Liver (tissue), 9 donors: ENCODE results near the gene OTOF. TPM values are rescaled to one million over a fixed set of nuclear protein-coding genes. Genes with fewer than 3 reads are reported as not detected.

ENCODE experiments used
- DNase-seq: peaks from one replicate; pipeline ENCODE4 v3.0.0-alpha.2; 2017; ENCODE audit warnings: low spot score
- H3K27ac ChIP-seq, 2 donors: one replicate each; pipeline ENCODE4 v1.7.0; 2013; ENCODE audit warnings: inconsistent platforms in 2 of 2, low read length in 2 of 2, control low read depth in 1 of 2, low read depth in 1 of 2, mild to moderate bottlenecking in 1 of 2
- H3K27me3 ChIP-seq, 4 donors: one replicate each; pipeline versions ENCODE4 v1.6.1 to v1.7.0; 2013; ENCODE audit warnings: low read length in 3 of 4, inconsistent platforms in 1 of 4, mild to moderate bottlenecking in 1 of 4, moderate library complexity in 1 of 4; ENCODE audit not compliant: control insufficient read depth in 4 of 4, insufficient read depth in 4 of 4
- H3K36me3 ChIP-seq, 4 donors: one replicate each; pipeline versions ENCODE4 v1.6.1 to v1.7.0; 2013; ENCODE audit warnings: low read length in 3 of 4, mild to moderate bottlenecking in 3 of 4, low read depth in 1 of 4, moderate library complexity in 1 of 4; ENCODE audit not compliant: control insufficient read depth in 4 of 4, insufficient read depth in 3 of 4
- H3K4me1 ChIP-seq, 4 donors: one replicate each; pipeline versions ENCODE4 v1.6.1 to v1.7.0; 2013; ENCODE audit warnings: low read length in 3 of 4, mild to moderate bottlenecking in 3 of 4, moderate library complexity in 1 of 4; ENCODE audit not compliant: control insufficient read depth in 4 of 4, insufficient read depth in 4 of 4
- H3K4me3 ChIP-seq, 3 donors: one replicate each; pipeline versions ENCODE4 v1.6.1 to v1.7.0; 2013; ENCODE audit warnings: low read length in 3 of 3, control low read depth in 1 of 3, low read depth in 1 of 3, mild to moderate bottlenecking in 1 of 3
- H3K9ac ChIP-seq, 2 donors: one replicate each; pipeline ENCODE4 v1.7.0; 2013; ENCODE audit warnings: low read length in 2 of 2, mild to moderate bottlenecking in 2 of 2, moderate library complexity in 2 of 2, control low read depth in 1 of 2, low read depth in 1 of 2
- H3K9me3 ChIP-seq, 4 donors: one replicate each; pipeline versions ENCODE4 v1.6.1 to v1.7.0; 2013; ENCODE audit warnings: low read length in 3 of 4; ENCODE audit not compliant: control insufficient read depth in 4 of 4
- EGR1 ChIP-seq, 2 donors: IDR thresholded peaks; 2 replicates each; pipeline ENCODE4 v1.6.1; 2016 to 2018; ENCODE audit warnings: antibody characterized with exemption in 2 of 2, low read depth in 2 of 2
- FOXA1 ChIP-seq: IDR thresholded peaks from 2 replicates; pipeline ENCODE4 v1.6.1; 2016; ENCODE audit warnings: antibody characterized with exemption
- GABPA ChIP-seq, 2 donors: IDR thresholded peaks in 1 of 2; conservative IDR thresholded peaks in 1 of 2; 2 replicates each; pipeline ENCODE4 v1.6.1; 2016; ENCODE audit warnings: antibody characterized with exemption in 2 of 2, mild to moderate bottlenecking in 1 of 2, moderate library complexity in 1 of 2
- HNF4A ChIP-seq, 2 donors: conservative IDR thresholded peaks; 2 replicates each; pipeline ENCODE4 v1.6.1; 2016; ENCODE audit warnings: antibody characterized with exemption in 2 of 2, mild to moderate bottlenecking in 2 of 2
- HNF4G ChIP-seq: IDR thresholded peaks from 2 replicates; pipeline ENCODE4 v1.6.1; 2016; ENCODE audit warnings: antibody characterized with exemption
- JUND ChIP-seq, 2 donors: IDR thresholded peaks; 2 replicates each; pipeline ENCODE4 v1.6.1; 2016; ENCODE audit warnings: antibody characterized with exemption in 2 of 2
- MAX ChIP-seq: IDR thresholded peaks from 2 replicates; pipeline ENCODE4 v1.6.1; 2016; ENCODE audit warnings: antibody characterized with exemption
- NR2F2 ChIP-seq: IDR thresholded peaks from 2 replicates; pipeline ENCODE4 v1.6.1; 2016; ENCODE audit warnings: antibody characterized with exemption
- RAD21 ChIP-seq, 2 donors: IDR thresholded peaks; 2 replicates each; pipeline ENCODE4 v1.6.1; 2016; ENCODE audit warnings: antibody characterized with exemption in 2 of 2, mild to moderate bottlenecking in 2 of 2
- RXRA ChIP-seq, 2 donors: IDR thresholded peaks; 2 replicates each; pipeline ENCODE4 v1.6.1; 2017 to 2018; ENCODE audit warnings: antibody characterized with exemption in 2 of 2, mild to moderate bottlenecking in 1 of 2
- SP1 ChIP-seq: IDR thresholded peaks from 2 replicates; pipeline ENCODE4 v1.6.1; 2018; ENCODE audit warnings: antibody characterized with exemption, mild to moderate bottlenecking
- TAF1 ChIP-seq: conservative IDR thresholded peaks from 2 replicates; pipeline ENCODE4 v1.6.1; 2016; ENCODE audit warnings: antibody characterized with exemption, mild to moderate bottlenecking
- YY1 ChIP-seq: IDR thresholded peaks from 2 replicates; pipeline ENCODE4 v1.6.1; 2016; ENCODE audit warnings: antibody characterized with exemption, mild to moderate bottlenecking
- WGBS: extraction: QIAGEN DNeasy Blood & Tissue Kit; methylation state at CpG from one replicate; pipeline ENCODE4 v1.1.7; 2013; 5-methylcytosine and 5-hydroxymethylcytosine counted together
- polyA plus RNA-seq, 2 donors: library from polyadenylated mRNA; stranded (reverse) in 1 of 2; unstranded in 1 of 2; fragments of 200-250 nt in 1 of 2; fragments of >200 nt in 1 of 2; fragmentation: Nextera tagmentation in 1 of 2; extraction: Ambion mirVana in 1 of 2; gene quantifications; one replicate each; pipeline versions ENCODE4 v1.2.1 to v1.2.3, GENCODE V29; 2013 to 2015
- total RNA-seq, 2 donors: library from RNA; depleted of rRNA; stranded (reverse); fragments of >200 nt; gene quantifications; one replicate each; pipeline ENCODE4 v1.2.3, GENCODE V29; 2014
- TF ChIP-seq, protein P1 (sequence below): IDR thresholded peaks from 2 replicates; pipeline ENCODE4 v1.6.1; 2016; ENCODE audit warnings: antibody characterized with exemption, mild to moderate bottlenecking
- TF ChIP-seq, protein P2 (sequence below): IDR thresholded peaks from 2 replicates; pipeline ENCODE4 v1.6.1; 2016; ENCODE audit warnings: antibody characterized with exemption
- donor health status: healthy.
- donor health status: healthy.
- donor health status: healthy.
- donor health status: healthy.
- donor health status: healthy.

The OTOF gene
- total and polyA plus RNA-seq, 4 donors, result 0.06 to 0.28 (median 0.07) TPM; not detected in 1

- 69% methylated on average over 8 of the region's 8 CpGs for WGBS
- no peaks in the 10 kb centered on the region for H3K36me3 ChIP-seq
Measured at GRCh38 chr2:26429779-26430578, 47.9 kb downstream of the OTOF start.

GRCh38 chr2:26428846-26429245, 49.1 kb downstream of the OTOF start:
- Histone ChIP-seq H3K4me1 (no peaks in the 10 kb centered on the region), H3K36me3 (no peaks in the 10 kb centered on the region), H3K27me3 (peaks cover 0 to 4% (median 0%) of the 10 kb centered on the region in 4 donors), H3K9ac (no peak overlapping the region), H3K27ac (no peak overlapping the region), H3K9me3 (no peaks in the 10 kb centered on the region), H3K4me3 (no peak overlapping the region)
- WGBS, result 96% methylated on average over 2 of the region's 2 CpGs
- no peak for DNase-seq
- TF ChIP-seq NR2F2 (no peak), HNF4G (no peak), TAF1 (no peak), MAX (no peak), FOXA1 (no peak), JUND (IDR thresholded peaks at IDR 0.05) (no peak), EGR1 (IDR thresholded peaks at IDR 0.05; ENCODE audit: low read depth in 2 of 2) (no peak), RXRA (IDR thresholded peaks at IDR 0.05) (no peak), HNF4A (conservative IDR thresholded peaks at IDR 0.05) (no peak), RAD21 (IDR thresholded peaks at IDR 0.05) (no peak), SP1 (no peak), GABPA (IDR thresholded peaks at IDR 0.05 in 1 of 2, conservative IDR thresholded peaks at IDR 0.05 in 1 of 2) (no peak), YY1 (no peak)
- TF ChIP-seq, protein P1, sequence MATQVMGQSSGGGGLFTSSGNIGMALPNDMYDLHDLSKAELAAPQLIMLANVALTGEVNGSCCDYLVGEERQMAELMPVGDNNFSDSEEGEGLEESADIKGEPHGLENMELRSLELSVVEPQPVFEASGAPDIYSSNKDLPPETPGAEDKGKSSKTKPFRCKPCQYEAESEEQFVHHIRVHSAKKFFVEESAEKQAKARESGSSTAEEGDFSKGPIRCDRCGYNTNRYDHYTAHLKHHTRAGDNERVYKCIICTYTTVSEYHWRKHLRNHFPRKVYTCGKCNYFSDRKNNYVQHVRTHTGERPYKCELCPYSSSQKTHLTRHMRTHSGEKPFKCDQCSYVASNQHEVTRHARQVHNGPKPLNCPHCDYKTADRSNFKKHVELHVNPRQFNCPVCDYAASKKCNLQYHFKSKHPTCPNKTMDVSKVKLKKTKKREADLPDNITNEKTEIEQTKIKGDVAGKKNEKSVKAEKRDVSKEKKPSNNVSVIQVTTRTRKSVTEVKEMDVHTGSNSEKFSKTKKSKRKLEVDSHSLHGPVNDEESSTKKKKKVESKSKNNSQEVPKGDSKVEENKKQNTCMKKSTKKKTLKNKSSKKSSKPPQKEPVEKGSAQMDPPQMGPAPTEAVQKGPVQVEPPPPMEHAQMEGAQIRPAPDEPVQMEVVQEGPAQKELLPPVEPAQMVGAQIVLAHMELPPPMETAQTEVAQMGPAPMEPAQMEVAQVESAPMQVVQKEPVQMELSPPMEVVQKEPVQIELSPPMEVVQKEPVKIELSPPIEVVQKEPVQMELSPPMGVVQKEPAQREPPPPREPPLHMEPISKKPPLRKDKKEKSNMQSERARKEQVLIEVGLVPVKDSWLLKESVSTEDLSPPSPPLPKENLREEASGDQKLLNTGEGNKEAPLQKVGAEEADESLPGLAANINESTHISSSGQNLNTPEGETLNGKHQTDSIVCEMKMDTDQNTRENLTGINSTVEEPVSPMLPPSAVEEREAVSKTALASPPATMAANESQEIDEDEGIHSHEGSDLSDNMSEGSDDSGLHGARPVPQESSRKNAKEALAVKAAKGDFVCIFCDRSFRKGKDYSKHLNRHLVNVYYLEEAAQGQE, result no peak
- TF ChIP-seq, protein P2, sequence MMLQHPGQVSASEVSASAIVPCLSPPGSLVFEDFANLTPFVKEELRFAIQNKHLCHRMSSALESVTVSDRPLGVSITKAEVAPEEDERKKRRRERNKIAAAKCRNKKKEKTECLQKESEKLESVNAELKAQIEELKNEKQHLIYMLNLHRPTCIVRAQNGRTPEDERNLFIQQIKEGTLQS, result no peak

More at GRCh38 chr2:26429779-26430578, 47.9 kb downstream of the OTOF start:
- no peak overlapping the region for H3K4me3 ChIP-seq
- TF ChIP-seq MAX (no peak), YY1 (no peak), HNF4G (no peak)
- no peak overlapping the region for H3K27ac ChIP-seq
- DNase-seq, result no peak
- peaks cover 0 to 4% (median 0%) of the 10 kb centered on the region in 4 donors for H3K27me3 ChIP-seq
- H3K9me3 ChIP-seq, result no peaks in the 10 kb centered on the region
- H3K9ac ChIP-seq, result no peak overlapping the region
- no peaks in the 10 kb centered on the region for H3K4me1 ChIP-seq
